Pancreas (tissue), 10 donors: ENCODE results near the gene FMO1. TPM values are rescaled to one million over a fixed set of nuclear protein-coding genes. Genes with fewer than 3 reads are reported as not detected.
"Not testable (repeated sequence)": the region's sequence is repeated elsewhere in the genome, so short reads cannot be mapped to it uniquely, and the experiment has no call there.

Source experiments
- ATAC-seq, 4 donors: fragments of 200-7000 bp; cut with Tn5 transposase; one replicate each; pipeline versions ENCODE4 v1.8.0 to v1.9.1; 2020; ENCODE audit warnings: mild to moderate bottlenecking in 4 of 4, moderate library complexity in 4 of 4
- DNase-seq, 6 donors: peaks; one replicate each; pipeline ENCODE4 v3.0.0-alpha.2; 2020
- FAIRE-seq: peaks from 2 replicates; lab custom pipeline; 2012; peaks lifted over from hg19 to GRCh38; lab: Jason Lieb, UNC
- H3K27ac ChIP-seq, 4 donors: fragments of 200-600 bp; sonication (generic); 1 replicate in 3 of 4; 2 replicates in 1 of 4; pipeline versions ENCODE4 v1.5.0 to v1.8.0; 2020
- H3K27me3 ChIP-seq, 4 donors: fragments of 200-600 bp; one replicate each; pipeline ENCODE4 v1.8.0; 2021
- H3K36me3 ChIP-seq, 3 donors: fragments of 200-600 bp; sonication (generic) in 1 of 3; one replicate each; pipeline versions ENCODE4 v1.5.0 to v1.8.0; 2020 to 2021
- H3K4me1 ChIP-seq, 3 donors: fragments of 200-600 bp; one replicate each; pipeline ENCODE4 v1.8.0; 2021
- H3K4me3 ChIP-seq, 4 donors: fragments of 200-600 bp; sonication (generic) in 2 of 4; one replicate each; pipeline versions ENCODE4 v1.5.0 to v1.8.0; 2020 to 2021
- H3K9me3 ChIP-seq, 4 donors: fragments of 200-600 bp; one replicate each; pipeline ENCODE4 v1.8.0; 2021
- CTCF ChIP-seq, 4 donors: fragments of 200-600 bp; sonication (generic) in 3 of 4; IDR thresholded peaks; one replicate each; pipeline versions ENCODE4 v1.5.0 to v1.8.0; 2021; ENCODE audit warnings: antibody characterized with exemption in 4 of 4
- WGBS, 2 donors: extraction: QIAGEN DNeasy Blood & Tissue Kit; methylation state at CpG; one replicate each; pipeline ENCODE4 v1.1.7; 2013; 5-methylcytosine and 5-hydroxymethylcytosine counted together
- intact Hi-C, 3 donors: fragments of 100-400 bp; cut with DNase I; formaldehyde crosslinking; loops; one replicate each; pipeline versions ENCODE4 v1.11.1 to v1.14.2; 2022
- polyA plus RNA-seq, 2 donors: library from polyadenylated mRNA; stranded (reverse); fragments of 200-250 nt; gene quantifications; one replicate each; pipeline ENCODE4 v1.2.3, GENCODE V29; 2013
- total RNA-seq, 6 donors: library from RNA; stranded (reverse); fragmentation: NEBNext Ultra II Directional in 4 of 6; extraction: Animal tissue kit (Norgen Biotek cat#: 25700) in 4 of 6; gene quantifications; one replicate each; pipeline versions ENCODE4 v1.2.1 to v1.2.4, GENCODE V29; 2021 to 2023
- donor health status: healthy with polysubstance abuse.
- donor health status: DM: no; HTN: no; CAD: no; lungs with moderate emphysema.
- donor health status: DM: no; HTN: no; CAD: no.
- donor health status: control.
- donor health status: control.
- donor health status: Bipolar disorder and iron deficiency.
- donor health status: DM: yes; HTN: yes; CAD: no.
- donor health status: DM: no; HTN: no; CAD: no.
- donor health status: DM: no; HTN: no; CAD: no.
- donor health status: DM: yes; HTN: yes; CAD: no.

FMO1 gene
- total and polyA plus RNA-seq, 8 donors = 0.37 to 5.4 (median 1.4) TPM

- no peaks in the 10 kb centered on the region for H3K9me3 ChIP-seq
- WGBS, 2 donors = 68 to 76% methylated on average over 5 of the region's 5 CpGs
- ATAC-seq = no peak
- TF ChIP-seq CTCF (IDR thresholded peaks at IDR 0.05) = no peak
- no peak for FAIRE-seq
- DNase-seq = no peak
- no peak overlapping the region for H3K27ac ChIP-seq
- intact Hi-C loops = loop anchor here in 2 of 3 donors (10.0 kb wide), 2 partner anchors 137 to 257 kb away; no protein-coding TSS in a partner anchor
- H3K4me1 ChIP-seq = peaks cover 0 to 12% (median 10%) of the 10 kb centered on the region in 3 donors
- H3K4me3 ChIP-seq = no peak overlapping the region
- H3K27me3 ChIP-seq = no peaks in the 10 kb centered on the region
- no peaks in the 10 kb centered on the region for H3K36me3 ChIP-seq
Measured at GRCh38 chr1:171221665-171222591, 26.4 kb upstream of the FMO1 start.

- intact Hi-C loops = loop anchor here in 2 of 3 donors (10.0 kb wide), 2 partner anchors 138 to 258 kb away; no protein-coding TSS in a partner anchor
- ATAC-seq = no peak
- H3K27me3 ChIP-seq = no peaks in the 10 kb centered on the region
Measured at GRCh38 chr1:171222936-171223335, 25.4 kb upstream of the FMO1 start.

GRCh38 chr1:171224257-171224656 lies 24.0 kb upstream of the FMO1 start:
- H3K4me3 ChIP-seq, DNase-seq, ATAC-seq, H3K4me1 ChIP-seq, H3K36me3 ChIP-seq, H3K9me3 ChIP-seq, H3K27ac ChIP-seq, H3K27me3 ChIP-seq, FAIRE-seq: not testable (repeated sequence)
- intact Hi-C loops = loop anchor here in 2 of 3 donors (10.0 kb wide), 2 partner anchors 139 to 259 kb away; no protein-coding TSS in a partner anchor
- 78 to 86% methylated on average over 4 of the region's 4 CpGs for whole genome bisulfite sequencing, 2 donors

More at GRCh38 chr1:171222936-171223335, 25.4 kb upstream of the FMO1 start:
- Histone ChIP-seq H3K27ac (no peak overlapping the region), H3K36me3 (no peaks in the 10 kb centered on the region), H3K4me3 (no peak overlapping the region), H3K4me1 (peaks cover 0 to 12% (median 10%) of the 10 kb centered on the region in 3 donors), H3K9me3 (no peaks in the 10 kb centered on the region)
- no peak for DNase-seq
- WGBS, 2 donors = 79 to 85% methylated on average over 5 of the region's 5 CpGs
- TF ChIP-seq CTCF (IDR thresholded peaks at IDR 0.05) = no peak
- no peak for FAIRE-seq

GRCh38 chr1:171226747-171227370 lies 21.4 kb upstream of the FMO1 start:
- ATAC-seq = peak; percentile 61 to 94 (median 91)
- no peaks in the 10 kb centered on the region for H3K4me1 ChIP-seq
- peak in 2 of 6 donors; percentile 22 to 38 for DNase-seq
- TF ChIP-seq CTCF (IDR thresholded peaks at IDR 0.05) = peak; percentile 41 to 60 (median 56)
- intact Hi-C loops = loop anchor here in 2 of 3 donors (10.0 kb wide), 2 partner anchors 142 to 262 kb away; no protein-coding TSS in a partner anchor
- FAIRE-seq = no peak
- no peaks in the 10 kb centered on the region for H3K36me3 ChIP-seq
- no peaks in the 10 kb centered on the region for H3K9me3 ChIP-seq
- WGBS, 2 donors = 42 to 58% methylated on average over 1 of the region's 1 CpG
- H3K4me3 ChIP-seq = no peak overlapping the region
- no peak overlapping the region for H3K27ac ChIP-seq
- no peaks in the 10 kb centered on the region for H3K27me3 ChIP-seq

GRCh38 chr1:171231326-171231725 lies 17.0 kb upstream of the FMO1 start:
- DNase-seq (no peak), ATAC-seq (no peak), FAIRE-seq (no peak)
- H3K9me3 ChIP-seq = no peaks in the 10 kb centered on the region
- no peak for TF ChIP-seq CTCF (IDR thresholded peaks at IDR 0.05)
- no peak overlapping the region for H3K4me3 ChIP-seq
- H3K36me3 ChIP-seq = no peaks in the 10 kb centered on the region
- no peaks in the 10 kb centered on the region for H3K27me3 ChIP-seq
- no peak overlapping the region for H3K27ac ChIP-seq
- no peaks in the 10 kb centered on the region for H3K4me1 ChIP-seq
- intact Hi-C loops = loop anchor here in 1 of 3 donors (10.0 kb wide), 1 partner anchor 167 kb away; no protein-coding TSS in a partner anchor
